ENCODE data around the gene PRKCZ. TPM values are rescaled to one million over a fixed set of nuclear protein-coding genes. Genes with fewer than 3 reads are reported as not detected.

PRKCZ gene
- total and polyA plus RNA-seq, 7 donors, result 0.07 to 2.3 (median 0.42) TPM; not detected in 1

- peak in 1 of 2 donors; percentile 7 for DNase-seq
- TF ChIP-seq CTCF (IDR thresholded peaks at IDR 0.05), result no peak
- Histone ChIP-seq H3K36me3 (ENCODE audit: insufficient read depth in 1 of 2, low read depth in 1 of 2) (no peaks in the 10 kb centered on the region), H3K4me3 (no peak overlapping the region), H3K27ac (no peak overlapping the region), H3K27me3 (ENCODE audit: insufficient read depth in 3 of 3, low read length in 2 of 3) (peaks cover 0 to 35% (median 10%) of the 10 kb centered on the region in 3 donors), H3K4me1 (no peaks in the 10 kb centered on the region), H3K9me3 (no peaks in the 10 kb centered on the region)
- 44 to 55% (median 45%) methylated on average over 35 of the region's 35 CpGs for WGBS, 3 donors
- no peak for ATAC-seq
- intact Hi-C loops (cut with DNase I), result no loop called here
Observed at GRCh38 chr1:2098839-2099785, 48.9 kb downstream of the PRKCZ start.

- ATAC-seq, result no peak
- intact Hi-C loops (cut with DNase I), result loop anchor here in 1 of 2 donors (5.0 kb wide), 1 partner anchor 72 kb away; no protein-coding TSS in a partner anchor
- Histone ChIP-seq H3K4me1 (no peaks in the 10 kb centered on the region), H3K4me3 (no peak overlapping the region), H3K27me3 (ENCODE audit: insufficient read depth in 3 of 3, low read length in 2 of 3) (peaks cover 0 to 39% (median 10%) of the 10 kb centered on the region in 3 donors), H3K27ac (no peak overlapping the region), H3K9me3 (no peaks in the 10 kb centered on the region), H3K36me3 (ENCODE audit: insufficient read depth in 1 of 2, low read depth in 1 of 2) (no peaks in the 10 kb centered on the region)
- DNase-seq, result peak in 1 of 2 donors; percentile 2
- no peak for TF ChIP-seq CTCF (IDR thresholded peaks at IDR 0.05)
- 47 to 65% (median 50%) methylated on average over 22 of the region's 22 CpGs for WGBS, 3 donors
Observed at GRCh38 chr1:2099886-2100779, 49.9 kb downstream of the PRKCZ start.

- DNase-seq (no peak), ATAC-seq (no peak)
- no peak for TF ChIP-seq CTCF (IDR thresholded peaks at IDR 0.05)
- Histone ChIP-seq H3K36me3 (ENCODE audit: insufficient read depth in 1 of 2, low read depth in 1 of 2) (no peaks in the 10 kb centered on the region), H3K27ac (no peak overlapping the region), H3K4me1 (no peaks in the 10 kb centered on the region), H3K4me3 (no peak overlapping the region), H3K27me3 (ENCODE audit: insufficient read depth in 3 of 3, low read length in 2 of 3) (peaks cover 0 to 43% (median 10%) of the 10 kb centered on the region in 3 donors), H3K9me3 (no peaks in the 10 kb centered on the region)
- 77 to 96% (median 82%) methylated on average over 4 of the region's 4 CpGs for WGBS, 3 donors
- intact Hi-C loops (cut with DNase I), result loop anchor here in 1 of 2 donors (5.0 kb wide), 1 partner anchor 72 kb away; no protein-coding TSS in a partner anchor
Observed at GRCh38 chr1:2100780-2101108, 50.5 kb downstream of the PRKCZ start.

- no peak for DNase-seq
- 91 to 93% (median 92%) methylated on average over 16 of the region's 16 CpGs for WGBS, 3 donors
- Histone ChIP-seq H3K4me3 (no peak overlapping the region), H3K27ac (no peak overlapping the region), H3K36me3 (ENCODE audit: insufficient read depth in 1 of 2, low read depth in 1 of 2) (no peaks in the 10 kb centered on the region), H3K4me1 (no peaks in the 10 kb centered on the region), H3K9me3 (no peaks in the 10 kb centered on the region), H3K27me3 (ENCODE audit: insufficient read depth in 3 of 3, low read length in 2 of 3) (peaks cover 0 to 44% (median 10%) of the 10 kb centered on the region in 3 donors)
- no peak for TF ChIP-seq CTCF (IDR thresholded peaks at IDR 0.05)
- intact Hi-C loops (cut with DNase I), result loop anchor here in 1 of 2 donors (5.0 kb wide), 1 partner anchor 71 kb away; no protein-coding TSS in a partner anchor
- no peak for ATAC-seq
Observed at GRCh38 chr1:2101531-2101930, 51.3 kb downstream of the PRKCZ start.

All from psoas muscle (tissue), 8 donors.